Measurements from ENCODE around the gene KIAA1210.

DNA sequence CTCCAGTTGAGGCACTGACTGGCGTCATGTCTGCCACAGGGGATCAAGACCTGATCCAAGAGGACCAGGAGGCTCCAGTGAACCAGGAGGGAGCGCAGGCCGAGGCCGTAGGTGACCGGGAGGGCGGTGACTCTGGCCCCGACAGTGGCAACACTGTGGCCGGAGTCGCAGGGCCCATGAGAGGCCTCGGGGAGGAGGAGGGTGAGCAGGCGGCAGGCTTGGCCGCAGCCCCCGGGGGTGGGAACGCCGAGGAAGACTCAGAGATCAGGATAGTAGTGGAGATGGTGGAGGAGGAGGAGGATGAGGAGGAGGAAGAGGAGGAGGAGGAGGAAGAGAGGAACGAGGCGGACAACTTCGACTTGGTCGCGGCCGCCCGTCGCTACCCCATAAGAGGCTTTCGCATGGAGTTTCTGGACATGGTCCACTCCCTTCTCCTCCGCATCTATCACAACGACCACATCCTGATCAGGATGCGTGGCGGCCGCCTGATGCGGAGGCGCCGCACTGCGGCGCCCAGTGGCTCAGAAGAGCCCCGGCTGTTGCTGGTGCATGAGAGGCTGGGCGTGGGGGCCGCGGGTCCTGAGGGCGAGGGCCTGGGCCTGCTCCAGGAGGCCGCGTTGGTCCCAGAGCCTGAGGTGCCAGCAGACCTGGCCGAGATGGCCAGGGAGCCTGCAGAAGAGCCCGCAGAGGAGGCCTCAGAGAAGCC lies 54.3 kb downstream of the KIAA1210 start:
- TF ChIP-seq, protein P1, sequence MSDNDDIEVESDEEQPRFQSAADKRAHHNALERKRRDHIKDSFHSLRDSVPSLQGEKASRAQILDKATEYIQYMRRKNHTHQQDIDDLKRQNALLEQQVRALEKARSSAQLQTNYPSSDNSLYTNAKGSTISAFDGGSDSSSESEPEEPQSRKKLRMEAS (IDR thresholded peaks at IDR 0.05), result no peak
- TF ChIP-seq EZH2phosphoT487 (IDR thresholded peaks at IDR 0.05; ENCODE audit: borderline replicate concordance) (no peak), CTCF (IDR thresholded peaks at IDR 0.05 in 2 of 3, conservative IDR thresholded peaks at IDR 0.05 in 1 of 3; ENCODE audit: borderline replicate concordance in 1 of 3, insufficient read depth in 1 of 3, low read depth in 2 of 3, low read length in 2 of 3) (no peak), POLR2A (IDR thresholded peaks at IDR 0.05; ENCODE audit: borderline replicate concordance, extremely low read depth, insufficient read depth, insufficient read length) (no peak), EZH2 (IDR thresholded peaks at IDR 0.05) (no peak)
